ENCODE results near the gene NFATC1. TPM values are rescaled to one million over a fixed set of nuclear protein-coding genes. Genes with fewer than 3 reads are reported as not detected.

Gene NFATC1
- polyA plus RNA-seq, 2 donors: 1.3 to 1.9 TPM

DNA sequence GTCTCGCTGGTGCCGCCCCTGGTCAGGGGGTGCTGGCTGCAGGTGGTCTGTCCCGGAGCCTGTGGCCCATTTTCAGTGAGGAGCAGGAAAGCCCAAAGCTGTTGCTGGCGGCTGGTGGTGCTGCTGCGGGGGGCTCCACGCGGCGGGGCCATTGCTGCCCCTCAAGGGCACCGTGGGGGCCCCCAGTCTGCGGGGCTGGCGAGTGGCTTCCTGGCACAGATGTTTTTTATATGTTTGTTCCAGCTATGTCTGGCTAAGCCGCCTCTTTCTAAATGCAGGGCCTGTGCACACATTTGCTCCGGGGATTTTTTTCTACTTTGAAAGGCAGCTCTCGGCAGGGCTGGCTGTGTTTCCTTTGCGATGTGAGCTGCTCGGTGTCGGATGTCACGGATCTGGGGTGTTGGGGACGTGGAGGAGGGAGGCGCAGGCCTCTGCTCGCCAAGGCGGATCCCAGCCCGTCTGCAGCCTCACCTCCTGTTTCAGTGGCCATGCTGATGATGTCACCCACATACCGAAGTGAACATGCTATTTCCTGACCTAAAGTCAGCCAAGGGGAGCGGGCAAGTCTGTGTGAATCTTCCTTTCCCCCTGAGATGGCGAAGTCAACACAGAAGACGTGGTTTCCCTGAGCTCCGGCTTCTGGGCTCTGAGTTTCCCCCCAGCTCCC lies 171.9 kb downstream of the NFATC1 start:
- H3K9me3 ChIP-seq (ENCODE audit: control insufficient read depth in 2 of 2, insufficient read depth in 1 of 2, low read depth in 1 of 2, low read length in 1 of 2): peaks cover 0 to 11% of the 10 kb centered on the region in 2 donors
- 30 to 32% methylated on average over 28 of the region's 28 CpGs for WGBS, 2 donors
- no peak overlapping the region for H3K27ac ChIP-seq (ENCODE audit: low read depth in 2 of 2, low read length in 1 of 2)
- H3K4me1 ChIP-seq (ENCODE audit: control insufficient read depth in 2 of 2, insufficient read depth in 2 of 2, low read length in 1 of 2): peaks cover 0 to 9% of the 10 kb centered on the region in 2 donors
- H3K36me3 ChIP-seq (ENCODE audit: control insufficient read depth in 2 of 2, insufficient read depth in 2 of 2, low read length in 1 of 2): no peaks in the 10 kb centered on the region
- H3K4me3 ChIP-seq (ENCODE audit: low read depth in 1 of 2, low read length in 2 of 2): no peak overlapping the region
- H3K27me3 ChIP-seq (ENCODE audit: control insufficient read depth in 1 of 2, insufficient read depth in 2 of 2, low read length in 2 of 2): peaks cover 0 to 3% of the 10 kb centered on the region in 2 donors

DNA sequence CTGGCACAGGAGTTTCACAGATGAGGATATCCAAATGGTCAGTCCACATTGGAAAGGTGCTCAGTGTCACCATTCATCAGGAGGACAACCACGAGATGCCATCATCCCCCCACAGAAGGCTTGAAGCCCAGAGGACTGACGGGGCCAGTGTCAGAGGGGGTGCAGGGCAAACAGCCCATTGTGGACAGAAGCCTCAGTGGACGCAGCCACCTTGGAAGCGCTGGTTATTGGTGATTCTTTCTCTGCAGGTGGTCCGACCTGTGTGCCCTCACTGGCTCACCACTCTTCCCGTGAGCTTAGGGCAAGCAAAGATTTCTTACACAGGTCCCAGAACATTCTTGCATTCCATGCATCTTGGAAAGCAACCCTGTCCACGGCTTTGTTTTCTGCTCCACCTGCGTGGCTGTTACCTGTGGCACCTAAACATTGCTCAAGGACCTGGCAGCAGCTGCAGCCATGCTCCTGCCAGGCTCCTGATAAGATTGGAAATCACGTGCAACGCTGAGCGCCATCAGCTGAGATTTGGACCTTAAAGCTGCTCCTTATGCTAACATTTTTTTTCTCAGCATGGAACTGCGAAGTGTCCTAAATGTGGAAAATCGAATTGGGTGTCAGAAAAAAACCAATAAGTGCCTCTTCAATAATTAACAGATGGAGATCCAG lies 172.9 kb downstream of the NFATC1 start:
- H3K4me3 ChIP-seq (ENCODE audit: low read depth in 1 of 2, low read length in 2 of 2): no peak overlapping the region
- H3K36me3 ChIP-seq (ENCODE audit: control insufficient read depth in 2 of 2, insufficient read depth in 2 of 2, low read length in 1 of 2): no peaks in the 10 kb centered on the region
- H3K27ac ChIP-seq (ENCODE audit: low read depth in 2 of 2, low read length in 1 of 2): no peak overlapping the region
- H3K4me1 ChIP-seq (ENCODE audit: control insufficient read depth in 2 of 2, insufficient read depth in 2 of 2, low read length in 1 of 2): peaks cover 0 to 9% of the 10 kb centered on the region in 2 donors
- H3K27me3 ChIP-seq (ENCODE audit: control insufficient read depth in 1 of 2, insufficient read depth in 2 of 2, low read length in 2 of 2): peaks cover 0 to 3% of the 10 kb centered on the region in 2 donors
- peaks cover 4 to 18% of the 10 kb centered on the region in 2 donors for H3K9me3 ChIP-seq (ENCODE audit: control insufficient read depth in 2 of 2, insufficient read depth in 1 of 2, low read depth in 1 of 2, low read length in 1 of 2)
- WGBS, 2 donors: 79 to 89% methylated on average over 13 of the region's 13 CpGs

GRCh38 chr18:79569720-79570119 lies 174.0 kb downstream of the NFATC1 start:
- Histone ChIP-seq H3K4me3 (ENCODE audit: low read depth in 1 of 2, low read length in 2 of 2) (no peak overlapping the region), H3K36me3 (ENCODE audit: control insufficient read depth in 2 of 2, insufficient read depth in 2 of 2, low read length in 1 of 2) (no peaks in the 10 kb centered on the region), H3K4me1 (ENCODE audit: control insufficient read depth in 2 of 2, insufficient read depth in 2 of 2, low read length in 1 of 2) (peaks cover 0 to 9% of the 10 kb centered on the region in 2 donors), H3K27ac (ENCODE audit: low read depth in 2 of 2, low read length in 1 of 2) (no peak overlapping the region), H3K27me3 (ENCODE audit: control insufficient read depth in 1 of 2, insufficient read depth in 2 of 2, low read length in 2 of 2) (peaks cover 0 to 3% of the 10 kb centered on the region in 2 donors), H3K9me3 (ENCODE audit: control insufficient read depth in 2 of 2, insufficient read depth in 1 of 2, low read depth in 1 of 2, low read length in 1 of 2) (peaks cover 4 to 23% of the 10 kb centered on the region in 2 donors)
- WGBS, 2 donors: 72 to 73% methylated on average over 18 of the region's 18 CpGs

DNA sequence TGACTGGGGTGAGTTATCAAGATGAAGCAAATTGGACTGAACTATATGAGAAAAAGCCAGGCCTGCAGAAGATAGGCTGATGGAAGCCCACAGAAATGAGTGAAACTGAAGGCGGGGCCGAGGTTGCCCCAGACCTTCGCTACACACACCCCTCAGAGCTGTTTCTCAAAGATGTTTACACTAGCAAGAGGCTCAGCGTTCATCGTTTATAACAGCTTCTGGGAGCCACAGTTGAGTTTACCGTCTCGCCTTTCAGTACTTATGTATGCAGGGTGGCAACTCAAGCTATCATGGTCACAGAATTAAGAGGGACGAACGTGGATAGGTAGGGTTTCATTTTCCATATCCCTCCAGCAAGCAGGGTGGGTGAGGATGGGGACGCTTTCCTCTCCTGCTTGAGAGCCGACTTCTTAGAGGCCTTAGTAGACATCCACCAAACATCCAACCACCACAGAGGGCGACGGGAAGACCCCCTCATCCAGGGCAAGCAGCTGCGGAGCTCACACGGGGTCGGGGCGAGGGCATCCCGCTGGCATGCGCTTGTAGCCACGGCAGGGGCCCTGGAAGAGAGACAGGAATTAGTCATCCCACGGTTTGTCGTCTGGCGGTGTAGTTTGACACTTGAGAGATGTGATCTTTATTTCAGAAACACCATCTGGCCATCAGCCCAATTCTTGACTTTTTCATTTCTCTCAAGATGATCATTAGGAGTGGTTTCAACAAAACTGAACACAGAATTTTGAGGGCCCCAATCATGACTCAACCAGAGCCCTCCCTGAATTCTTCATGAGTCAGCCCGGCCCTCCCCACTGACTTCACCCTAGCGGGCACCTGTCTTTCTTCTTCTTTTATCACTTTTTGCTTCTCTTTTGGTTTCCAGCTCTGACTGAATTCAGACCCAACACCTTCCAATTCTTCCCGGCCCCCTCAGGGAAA lies 174.8 kb downstream of the NFATC1 start:
- Histone ChIP-seq H3K4me3 (ENCODE audit: low read depth in 1 of 2, low read length in 2 of 2) (no peak overlapping the region), H3K36me3 (ENCODE audit: control insufficient read depth in 2 of 2, insufficient read depth in 2 of 2, low read length in 1 of 2) (no peaks in the 10 kb centered on the region), H3K9me3 (ENCODE audit: control insufficient read depth in 2 of 2, insufficient read depth in 1 of 2, low read depth in 1 of 2, low read length in 1 of 2) (peaks cover 4 to 23% of the 10 kb centered on the region in 2 donors), H3K27ac (ENCODE audit: low read depth in 2 of 2, low read length in 1 of 2) (no peak overlapping the region), H3K27me3 (ENCODE audit: control insufficient read depth in 1 of 2, insufficient read depth in 2 of 2, low read length in 2 of 2) (peaks cover 0 to 3% of the 10 kb centered on the region in 2 donors), H3K4me1 (ENCODE audit: control insufficient read depth in 2 of 2, insufficient read depth in 2 of 2, low read length in 1 of 2) (peaks cover 0 to 9% of the 10 kb centered on the region in 2 donors)
- WGBS, 2 donors: 52 to 54% methylated on average over 26 of the region's 26 CpGs

- H3K9me3 ChIP-seq (ENCODE audit: control insufficient read depth in 2 of 2, insufficient read depth in 1 of 2, low read depth in 1 of 2, low read length in 1 of 2): peaks cover 4 to 23% of the 10 kb centered on the region in 2 donors
- H3K27ac ChIP-seq (ENCODE audit: low read depth in 2 of 2, low read length in 1 of 2): no peak overlapping the region
- peaks cover 0 to 3% of the 10 kb centered on the region in 2 donors for H3K27me3 ChIP-seq (ENCODE audit: control insufficient read depth in 1 of 2, insufficient read depth in 2 of 2, low read length in 2 of 2)
- H3K36me3 ChIP-seq (ENCODE audit: control insufficient read depth in 2 of 2, insufficient read depth in 2 of 2, low read length in 1 of 2): no peaks in the 10 kb centered on the region
- H3K4me3 ChIP-seq (ENCODE audit: low read depth in 1 of 2, low read length in 2 of 2): no peak overlapping the region
- 89 to 90% methylated on average over 38 of the region's 38 CpGs for WGBS, 2 donors
- H3K4me1 ChIP-seq (ENCODE audit: control insufficient read depth in 2 of 2, insufficient read depth in 2 of 2, low read length in 1 of 2): peaks cover 6 to 15% of the 10 kb centered on the region in 2 donors
Measured at GRCh38 chr18:79571211-79572092, 175.7 kb downstream of the NFATC1 start.

DNA sequence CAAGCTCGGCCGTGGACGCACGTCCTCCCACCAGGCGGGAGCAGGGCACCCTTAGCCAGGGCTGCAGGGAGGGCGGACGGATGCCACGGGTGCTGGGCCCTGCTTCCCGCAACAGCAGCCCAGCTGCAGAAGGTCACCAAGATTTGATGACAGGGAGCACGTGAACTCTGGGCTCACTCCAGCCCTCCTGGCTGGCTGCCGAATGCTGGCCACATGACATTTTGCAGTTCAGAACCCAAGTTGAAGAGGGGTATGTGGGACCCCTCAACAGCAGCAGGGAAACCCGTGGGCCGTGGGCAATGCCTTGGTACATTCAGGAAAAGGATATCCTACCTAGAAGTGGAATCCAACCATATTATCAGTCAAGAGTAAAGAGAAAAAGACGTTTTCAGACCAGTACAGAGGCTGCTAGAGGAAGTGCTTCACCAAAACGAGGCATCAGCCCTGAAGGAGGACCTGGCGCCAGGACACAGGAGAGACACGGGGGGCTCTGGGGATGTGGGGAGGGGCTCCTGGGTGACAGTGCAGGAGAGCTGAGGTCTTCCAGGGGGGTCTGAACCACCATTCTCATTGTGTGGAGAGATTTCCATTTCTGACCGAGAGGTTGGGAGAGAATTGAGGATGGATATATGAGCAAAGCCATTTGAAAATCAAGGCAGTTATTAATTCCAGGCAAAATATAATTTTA lies 176.5 kb downstream of the NFATC1 start:
- Histone ChIP-seq H3K9me3 (ENCODE audit: control insufficient read depth in 2 of 2, insufficient read depth in 1 of 2, low read depth in 1 of 2, low read length in 1 of 2) (peaks cover 4 to 23% of the 10 kb centered on the region in 2 donors), H3K36me3 (ENCODE audit: control insufficient read depth in 2 of 2, insufficient read depth in 2 of 2, low read length in 1 of 2) (no peaks in the 10 kb centered on the region), H3K4me3 (ENCODE audit: low read depth in 1 of 2, low read length in 2 of 2) (no peak overlapping the region), H3K27ac (ENCODE audit: low read depth in 2 of 2, low read length in 1 of 2) (no peak overlapping the region), H3K27me3 (ENCODE audit: control insufficient read depth in 1 of 2, insufficient read depth in 2 of 2, low read length in 2 of 2) (peaks cover 0 to 3% of the 10 kb centered on the region in 2 donors), H3K4me1 (ENCODE audit: control insufficient read depth in 2 of 2, insufficient read depth in 2 of 2, low read length in 1 of 2) (peaks cover 12 to 20% of the 10 kb centered on the region in 2 donors)
- 81 to 85% methylated on average over 18 of the region's 18 CpGs for WGBS, 2 donors

DNA sequence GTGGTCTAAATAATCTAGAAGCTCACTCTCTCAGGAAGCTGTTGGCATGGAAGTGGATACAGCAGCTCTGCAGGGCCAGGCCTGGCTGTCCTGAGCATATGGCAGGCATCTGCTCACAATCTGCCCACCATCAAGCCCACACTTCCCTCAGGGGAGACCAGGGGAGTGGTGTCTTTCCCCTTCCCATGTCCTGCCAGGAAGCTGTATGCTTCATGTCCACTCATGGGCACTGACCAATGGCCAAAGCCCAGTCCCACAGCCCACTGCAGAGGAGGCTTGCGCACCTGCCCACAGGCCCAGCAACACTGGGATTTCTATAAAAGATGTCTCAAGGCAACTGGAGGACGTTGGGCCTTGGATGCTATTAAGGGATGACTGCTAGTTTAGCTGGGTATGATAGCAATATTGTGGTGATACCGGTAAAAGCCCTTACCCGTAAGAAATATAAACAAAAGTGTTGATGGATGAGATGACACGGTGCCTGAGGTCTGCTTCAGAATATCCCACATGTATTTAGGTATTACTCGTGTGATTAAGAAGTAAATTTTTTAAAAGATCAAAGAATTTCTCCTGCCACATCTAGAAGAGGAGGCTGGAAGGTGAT lies 177.2 kb downstream of the NFATC1 start:
- H3K27ac ChIP-seq (ENCODE audit: low read depth in 2 of 2, low read length in 1 of 2): no peak overlapping the region
- H3K4me3 ChIP-seq (ENCODE audit: low read depth in 1 of 2, low read length in 2 of 2): no peak overlapping the region
- peaks cover 15 to 16% of the 10 kb centered on the region in 2 donors for H3K4me1 ChIP-seq (ENCODE audit: control insufficient read depth in 2 of 2, insufficient read depth in 2 of 2, low read length in 1 of 2)
- H3K9me3 ChIP-seq (ENCODE audit: control insufficient read depth in 2 of 2, insufficient read depth in 1 of 2, low read depth in 1 of 2, low read length in 1 of 2): peaks cover 4 to 23% of the 10 kb centered on the region in 2 donors
- WGBS, 2 donors: 86 to 89% methylated on average over 6 of the region's 6 CpGs
- H3K27me3 ChIP-seq (ENCODE audit: control insufficient read depth in 1 of 2, insufficient read depth in 2 of 2, low read length in 2 of 2): peaks cover 0 to 3% of the 10 kb centered on the region in 2 donors
- H3K36me3 ChIP-seq (ENCODE audit: control insufficient read depth in 2 of 2, insufficient read depth in 2 of 2, low read length in 1 of 2): no peaks in the 10 kb centered on the region

DNA sequence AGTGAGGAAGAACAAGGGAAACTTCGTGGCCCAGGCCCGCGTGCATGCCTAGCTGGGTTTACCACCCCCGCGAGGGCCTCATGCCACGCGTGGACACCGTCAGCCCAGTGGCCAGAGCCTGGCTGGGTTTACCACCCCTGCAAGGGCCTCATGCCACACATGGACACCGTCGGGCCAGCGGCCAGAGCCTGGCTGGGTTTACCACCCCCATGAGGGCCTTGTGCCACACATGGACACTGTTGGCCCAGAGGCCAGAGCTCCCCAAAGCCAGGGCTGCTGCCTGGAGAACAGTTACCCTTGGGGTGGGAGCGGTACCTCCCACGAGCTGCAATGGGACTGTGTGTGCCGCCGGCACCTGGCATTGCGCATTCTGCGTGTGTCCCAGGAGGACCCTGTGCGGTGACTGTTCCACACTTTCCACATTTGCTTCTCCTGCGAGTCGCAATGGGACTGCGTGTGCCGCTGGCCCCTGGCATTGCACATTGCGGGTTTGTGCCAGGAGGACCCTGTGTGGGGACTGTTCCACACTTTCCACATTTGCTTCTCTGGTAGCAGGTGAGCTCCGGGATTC lies 178.3 kb downstream of the NFATC1 start:
- H3K36me3 ChIP-seq (ENCODE audit: control insufficient read depth in 2 of 2, insufficient read depth in 2 of 2, low read length in 1 of 2): no peaks in the 10 kb centered on the region
- peaks cover 15 to 16% of the 10 kb centered on the region in 2 donors for H3K4me1 ChIP-seq (ENCODE audit: control insufficient read depth in 2 of 2, insufficient read depth in 2 of 2, low read length in 1 of 2)
- 97 to 98% methylated on average over 24 of the region's 24 CpGs for whole genome bisulfite sequencing, 2 donors
- no peaks in the 10 kb centered on the region for H3K27me3 ChIP-seq (ENCODE audit: control insufficient read depth in 1 of 2, insufficient read depth in 2 of 2, low read length in 2 of 2)
- H3K4me3 ChIP-seq (ENCODE audit: low read depth in 1 of 2, low read length in 2 of 2): no peak overlapping the region
- no peak overlapping the region for H3K27ac ChIP-seq (ENCODE audit: low read depth in 2 of 2, low read length in 1 of 2)
- peaks cover 4 to 23% of the 10 kb centered on the region in 2 donors for H3K9me3 ChIP-seq (ENCODE audit: control insufficient read depth in 2 of 2, insufficient read depth in 1 of 2, low read depth in 1 of 2, low read length in 1 of 2)
